Erythroblast (primary cell): ENCODE measurements around the gene CSTPP1.
A peak's percentile ranks its signal among the peaks of the same experiment; 100 is the strongest.
"Not testable (repeated sequence)": the region's sequence is repeated elsewhere in the genome, so short reads cannot be mapped to it uniquely, and the experiment has no call there.

Experiments used
- DNase-seq, 2 experiments: peaks; one replicate each; lab custom pipeline; 2025; lab: John Stamatoyannopoulos, UW
- GATA1 ChIP-seq: IDR thresholded peaks from 2 replicates; pipeline ENCODE4 v1.6.1; 2011; ENCODE audit warnings: low read depth, mild to moderate bottlenecking, control low read depth, low read length, moderate library complexity
- POLR2A ChIP-seq: IDR thresholded peaks from 2 replicates; pipeline ENCODE4 v1.6.1; 2011; ENCODE audit warnings: mild to moderate bottlenecking, low read length

CSTPP1 gene

DNA sequence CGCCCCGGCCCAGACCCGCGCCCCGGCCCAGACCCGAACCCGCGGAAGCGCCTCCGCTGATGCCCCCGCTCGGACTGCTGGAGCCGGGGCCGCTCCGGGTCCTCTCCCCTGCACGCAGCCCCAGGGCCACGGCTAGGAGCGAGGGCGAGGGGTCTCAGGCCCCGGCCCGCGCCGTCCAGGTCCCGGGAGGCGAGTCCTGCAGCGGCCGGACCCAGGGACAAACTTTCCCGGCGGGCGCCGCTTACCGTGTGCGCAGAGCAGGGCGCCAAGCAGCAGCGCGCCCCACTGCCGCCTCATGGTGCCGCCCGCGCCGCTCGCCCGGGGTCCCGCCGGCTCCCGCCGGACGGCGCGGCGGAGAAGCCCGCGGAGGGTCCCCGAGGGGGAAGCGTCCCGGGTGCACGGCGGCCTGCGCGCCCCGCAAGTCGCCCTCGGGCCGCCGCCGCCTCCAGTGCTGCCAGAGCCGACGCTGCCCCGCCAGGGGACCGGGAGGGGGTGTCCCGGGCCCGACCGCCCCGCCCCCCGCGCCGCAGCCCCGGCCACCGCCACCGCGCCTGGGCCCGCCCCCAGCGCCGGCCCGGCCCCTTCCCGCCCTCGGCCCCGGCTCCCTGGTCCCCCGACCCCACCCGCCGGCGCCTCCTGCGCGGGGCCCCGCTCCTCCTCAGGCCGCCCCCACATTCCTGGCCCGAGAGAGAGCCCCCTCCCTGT, 18.3 kb upstream of the CSTPP1 start, which contains the start of gene LRP4:
Gene LRP4, minus strand, starts transcription at position 468 of the 705 bp plus-strand sequence. Its CDS starts 171 bp downstream, at position 297.
- peak; percentile 65 to 70 for DNase-seq

DNA sequence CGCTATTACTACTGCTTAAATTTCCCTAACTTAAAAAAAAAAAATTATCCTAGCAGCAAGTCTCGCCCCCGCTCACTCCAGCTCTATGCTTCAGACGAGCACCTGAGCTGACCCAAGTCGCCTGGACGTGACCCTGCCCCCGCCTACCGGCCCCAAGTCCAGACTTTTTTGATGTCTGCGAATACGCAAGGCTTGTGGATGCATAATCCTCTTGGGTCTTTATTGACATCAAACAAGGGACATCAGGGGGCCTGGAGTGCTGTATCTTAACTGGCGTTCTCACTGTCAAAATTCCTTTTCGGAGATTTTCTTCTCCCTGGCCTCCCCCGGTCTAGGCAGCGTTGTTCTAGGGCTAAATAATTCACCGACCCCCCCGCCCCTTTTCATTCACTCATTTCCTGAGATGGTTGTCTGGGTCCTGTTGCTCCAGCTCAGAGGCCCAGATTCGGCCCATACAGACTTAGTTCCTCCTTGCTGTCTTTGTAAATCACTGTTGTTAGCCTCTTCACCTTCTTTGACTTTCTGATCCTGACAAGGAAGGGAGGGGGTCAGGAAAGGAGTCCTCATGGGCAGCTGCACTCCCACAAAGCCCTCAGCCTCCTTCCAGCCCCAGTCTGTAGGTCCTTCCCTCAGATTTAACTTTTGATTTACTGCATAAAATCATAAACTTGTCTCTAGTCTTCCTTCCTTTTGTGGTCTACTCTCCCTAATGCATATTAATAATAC, 17.6 kb upstream of the CSTPP1 start:
- TF ChIP-seq GATA1 (no peak), POLR2A (no peak)
- DNase-seq, result peak in 1 of 2 experiments; percentile 42

More for the DNA sequence above, 18.3 kb upstream of the CSTPP1 start, which contains the start of gene LRP4:
- TF ChIP-seq GATA1 (no peak), POLR2A (no peak)

DNA sequence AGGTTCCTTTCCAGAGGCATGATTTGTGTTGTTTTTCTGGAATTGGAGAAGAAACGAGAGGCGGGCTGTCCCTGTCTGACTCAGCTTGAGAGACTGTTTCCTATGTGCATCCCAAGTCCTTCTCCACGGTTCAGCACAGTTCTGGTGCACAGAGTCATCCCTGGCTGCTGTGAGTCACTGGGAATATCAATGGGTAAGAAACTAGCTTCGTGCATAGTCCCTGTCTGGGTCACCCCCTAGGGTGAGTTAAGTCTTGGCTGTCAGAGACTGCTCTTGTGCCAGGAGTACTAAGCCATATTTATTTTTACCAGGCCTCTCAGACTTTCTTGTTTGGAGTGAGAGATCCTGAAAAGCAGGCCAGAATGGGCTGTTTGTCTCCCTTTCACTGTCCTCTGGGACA, 15.8 kb upstream of the CSTPP1 start:
- TF ChIP-seq GATA1, result no peak
- TF ChIP-seq POLR2A, result no peak
- no peak for DNase-seq

DNA sequence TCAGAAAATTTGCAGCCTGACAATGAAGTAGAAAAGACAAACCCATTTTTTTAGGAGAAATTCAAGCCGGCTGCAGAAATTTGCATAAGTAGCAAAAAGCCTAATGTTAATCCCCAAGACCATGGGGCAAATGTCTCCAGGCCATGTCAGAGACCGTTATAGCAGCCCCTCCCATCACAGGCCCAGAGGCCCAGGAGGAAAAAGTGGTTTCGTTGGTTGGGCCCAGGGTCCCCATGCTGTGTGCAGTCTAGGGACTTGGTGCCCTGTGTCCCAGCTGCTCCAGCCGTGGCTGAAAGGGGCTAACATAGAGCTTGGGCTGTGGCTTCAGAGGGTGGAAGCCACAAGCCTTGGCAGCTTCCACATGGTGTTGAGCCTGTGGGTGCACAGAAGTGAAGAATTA, 8.6 kb upstream of the CSTPP1 start:
- DNase-seq, result not testable (repeated sequence)

- not testable (repeated sequence) for DNase-seq
Measured at GRCh38 chr11:46928701-46929100, 7.9 kb upstream of the CSTPP1 start.

DNA sequence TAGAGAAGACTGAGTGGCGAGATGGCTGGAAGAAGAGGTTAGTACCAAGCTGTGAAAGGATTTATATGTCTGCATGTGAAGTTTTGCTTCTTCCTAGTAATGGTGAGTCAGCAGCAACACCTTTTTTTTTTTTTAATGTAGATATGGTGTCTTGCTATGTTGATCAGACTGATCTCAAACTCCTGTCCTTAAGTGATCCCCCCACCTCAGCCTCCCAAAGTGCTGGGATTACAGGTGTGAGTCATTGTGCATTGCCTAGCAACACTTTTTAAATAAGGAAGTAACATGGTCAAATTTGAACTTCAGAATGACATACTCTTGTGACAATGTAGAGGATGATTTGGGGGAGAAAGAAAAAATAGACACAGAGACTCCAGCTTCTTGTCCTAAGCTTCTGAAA, 6.5 kb upstream of the CSTPP1 start:
- TF ChIP-seq GATA1, result no peak
- TF ChIP-seq POLR2A, result no peak
- DNase-seq, result peak; percentile 36 to 45

- no peak for TF ChIP-seq GATA1
- no peak for TF ChIP-seq POLR2A
- DNase-seq, result no peak
Measured at GRCh38 chr11:46942172-46942571, 5.6 kb downstream of the CSTPP1 start.

DNA sequence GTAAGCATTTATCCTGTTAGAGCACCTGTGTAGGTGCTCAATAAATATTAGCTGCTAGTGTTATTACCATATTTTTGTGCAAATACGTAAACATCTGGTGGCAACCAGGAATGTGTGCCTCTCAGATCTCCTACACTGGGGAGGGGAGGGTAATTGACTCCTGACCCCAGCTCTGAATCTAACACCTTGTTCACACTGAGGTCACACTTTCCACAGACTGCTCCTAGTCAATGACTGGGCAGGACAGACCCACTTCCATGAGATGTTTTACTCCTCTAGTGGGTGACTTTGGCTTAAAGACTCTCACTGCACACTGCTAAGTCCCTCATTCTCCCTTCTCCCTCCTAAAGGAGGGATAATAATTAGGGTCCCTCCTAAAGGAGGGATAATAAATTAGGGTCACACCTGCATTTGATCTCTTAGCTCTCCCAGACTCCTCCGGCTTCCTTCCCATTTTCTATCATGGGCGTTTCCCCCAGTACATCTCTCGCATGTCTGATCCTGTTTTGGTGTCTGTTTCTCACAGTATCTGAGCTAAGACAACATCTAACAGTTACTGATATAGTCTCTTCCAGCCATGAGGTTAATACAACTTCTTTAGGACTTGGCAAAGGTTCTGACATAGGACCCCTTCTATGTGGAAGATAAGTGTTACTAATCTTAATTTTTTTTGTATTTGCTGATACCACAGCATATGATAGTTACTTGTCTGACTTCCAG, 8.0 kb downstream of the CSTPP1 start:
- peak in 1 of 2 experiments; percentile 43 for DNase-seq
- TF ChIP-seq GATA1, result no peak
- TF ChIP-seq POLR2A, result no peak

- TF ChIP-seq POLR2A, result no peak
- no peak for TF ChIP-seq GATA1
Measured at GRCh38 chr11:46947399-46948077, 11.0 kb downstream of the CSTPP1 start.

GRCh38 chr11:46948378-46949131, 12.0 kb downstream of the CSTPP1 start:
- no peak for DNase-seq
- no peak for TF ChIP-seq GATA1
- no peak for TF ChIP-seq POLR2A

More at GRCh38 chr11:46947399-46948077, 11.0 kb downstream of the CSTPP1 start:
- no peak for DNase-seq

- no peak for DNase-seq
- TF ChIP-seq POLR2A (no peak), GATA1 (no peak)
Measured at GRCh38 chr11:46949297-46949696, 12.7 kb downstream of the CSTPP1 start.

DNA sequence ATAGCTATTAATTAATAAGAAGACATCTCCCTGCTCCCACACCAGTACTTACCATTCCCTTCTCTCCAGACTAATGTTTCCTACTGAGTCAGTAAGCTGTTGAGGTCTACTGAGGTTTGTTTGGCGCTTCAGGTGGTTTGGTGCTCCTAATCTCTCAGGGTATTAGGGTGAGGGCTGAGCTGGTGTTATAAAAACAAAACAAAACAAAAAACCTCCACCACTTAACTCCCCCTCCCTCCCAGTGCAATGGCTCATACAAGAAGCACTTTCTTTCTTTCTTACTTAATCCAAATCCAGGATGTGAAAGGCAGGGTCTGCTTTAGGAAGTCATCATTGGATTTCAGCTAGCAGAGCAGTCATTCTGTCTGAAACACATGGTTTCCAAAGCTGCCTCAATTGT, 15.3 kb downstream of the CSTPP1 start:
- TF ChIP-seq POLR2A (no peak), GATA1 (no peak)
- no peak for DNase-seq

DNA sequence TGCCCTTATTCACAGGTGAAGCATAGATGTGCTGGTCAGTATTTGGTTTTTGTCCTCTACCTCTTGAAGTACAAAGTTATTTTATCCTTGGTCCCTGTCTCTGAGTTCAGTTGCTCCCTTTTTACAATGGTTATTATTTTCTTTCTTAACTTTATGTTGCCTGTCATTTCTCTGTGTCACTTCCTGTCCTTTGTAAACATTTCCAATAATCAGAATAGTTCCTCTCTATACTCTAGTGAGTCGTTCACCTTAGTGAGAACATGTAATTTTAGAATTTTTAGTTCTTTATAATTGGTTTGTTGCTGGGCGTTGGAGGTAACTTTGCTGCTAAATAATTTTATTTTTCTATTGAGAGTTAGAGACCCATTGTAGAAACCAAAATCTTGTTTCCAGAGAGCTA, 16.0 kb downstream of the CSTPP1 start:
- TF ChIP-seq GATA1 (no peak), POLR2A (no peak)
- no peak for DNase-seq

GRCh38 chr11:46953093-46953492, 16.5 kb downstream of the CSTPP1 start:
- DNase-seq, result no peak

More at GRCh38 chr11:46953093-46953492, 16.5 kb downstream of the CSTPP1 start:
- TF ChIP-seq POLR2A, result no peak
- TF ChIP-seq GATA1, result no peak
